ENCODE measurements around the gene ATG101.
"Not testable (repeated sequence)": the region's sequence is repeated elsewhere in the genome, so short reads cannot be mapped to it uniquely, and the experiment has no call there.

ATG101 gene

DNA sequence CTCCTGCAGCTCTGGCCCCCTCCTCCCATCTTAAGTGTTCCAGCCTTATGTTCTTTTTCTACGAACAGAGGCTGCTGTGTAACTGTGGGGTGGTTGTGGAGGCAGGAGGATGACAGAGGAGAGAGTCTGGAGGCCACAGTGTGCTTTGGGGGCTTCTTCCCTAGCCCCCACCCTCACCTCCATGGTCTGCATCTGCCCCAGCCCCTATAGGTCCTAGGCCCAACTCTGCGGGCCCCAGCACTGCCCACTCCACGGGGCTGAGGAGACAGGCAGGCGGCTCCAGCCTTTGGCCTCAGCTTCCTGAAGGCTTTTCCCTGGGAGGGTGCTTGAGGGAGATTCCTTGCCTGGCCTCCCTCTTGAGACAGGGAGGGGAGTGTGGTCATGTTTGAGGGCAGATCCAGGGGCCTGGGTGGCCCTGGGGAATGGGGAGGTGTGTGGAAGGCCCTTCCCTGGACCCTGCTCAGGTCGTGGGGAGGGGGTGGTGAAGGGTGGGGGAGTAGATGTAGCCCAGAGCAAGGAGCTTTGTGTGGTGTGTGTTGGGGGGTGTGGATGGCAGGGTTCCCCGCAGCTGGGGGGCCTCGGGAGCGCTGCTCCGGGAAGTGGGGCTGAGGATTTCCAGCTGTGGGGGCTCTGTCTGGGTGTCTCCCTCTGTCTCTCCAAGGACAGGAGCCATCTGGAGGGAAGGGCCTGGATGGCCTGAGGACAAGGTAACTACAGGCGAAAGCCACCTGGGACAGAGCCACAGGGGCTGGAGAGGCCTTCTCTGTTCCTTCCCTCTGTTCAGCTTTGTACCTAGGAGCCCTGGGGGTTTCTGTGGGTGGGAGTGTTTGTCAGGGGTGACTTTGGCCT is 10.8 kb downstream of the ATG101 start:
- DNase-seq: no peak

DNA sequence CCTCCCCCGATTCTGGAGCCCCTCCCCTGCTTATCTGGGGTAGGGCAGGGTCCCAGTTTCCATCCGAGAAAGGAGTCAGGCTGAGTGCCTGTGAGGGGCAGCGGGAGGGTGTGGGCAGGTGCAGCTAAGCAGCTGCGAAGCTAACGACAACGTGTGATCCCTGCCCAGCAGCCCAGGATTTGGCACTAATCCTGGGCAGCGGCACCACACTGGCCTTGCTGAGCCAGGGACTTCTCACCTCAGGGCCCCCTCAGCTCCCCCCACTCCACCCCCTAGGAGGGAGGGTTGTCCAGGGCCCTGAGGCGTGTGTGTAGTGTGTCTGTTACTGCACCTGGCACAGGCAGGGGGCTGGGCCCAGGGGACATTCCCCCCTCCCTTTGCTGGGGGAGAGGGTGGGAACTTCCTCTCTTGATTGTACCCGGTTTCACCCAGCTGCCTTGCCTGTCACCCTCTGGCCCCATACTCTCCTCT is 11.5 kb downstream of the ATG101 start:
- no peak for DNase-seq

DNA sequence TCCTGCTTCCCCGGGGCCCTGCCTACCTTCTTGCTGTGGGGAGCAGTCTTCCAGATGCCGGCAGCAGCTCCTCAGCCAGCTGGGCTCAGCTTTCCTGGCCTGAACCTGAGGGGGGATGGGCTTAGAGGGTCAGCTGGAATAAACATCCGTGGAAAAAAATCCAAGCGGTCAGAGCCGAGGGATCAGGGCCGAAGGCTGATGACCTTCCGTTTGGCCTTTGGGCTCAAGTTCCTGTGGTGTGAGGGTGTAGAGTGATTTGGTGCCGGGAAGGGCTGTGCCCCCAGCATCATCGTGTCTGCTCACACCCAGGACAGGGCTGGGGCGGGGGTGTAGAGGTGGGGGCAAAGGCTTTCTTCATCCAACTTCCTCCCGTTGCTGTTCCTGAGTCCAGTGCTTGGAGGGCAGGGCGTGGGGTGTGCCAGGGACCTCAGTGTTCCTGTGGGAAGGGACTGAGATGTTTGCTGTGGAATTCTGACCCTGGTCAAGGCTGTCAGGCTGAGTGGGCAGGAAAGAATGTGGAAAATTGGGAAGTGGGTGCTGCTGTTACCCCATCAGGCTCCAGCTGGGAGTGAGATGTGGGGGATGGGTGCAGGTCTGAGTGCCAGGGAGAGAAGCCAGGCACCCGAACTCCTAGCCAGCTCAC is 12.4 kb downstream of the ATG101 start:
- no peak for DNase-seq

DNA sequence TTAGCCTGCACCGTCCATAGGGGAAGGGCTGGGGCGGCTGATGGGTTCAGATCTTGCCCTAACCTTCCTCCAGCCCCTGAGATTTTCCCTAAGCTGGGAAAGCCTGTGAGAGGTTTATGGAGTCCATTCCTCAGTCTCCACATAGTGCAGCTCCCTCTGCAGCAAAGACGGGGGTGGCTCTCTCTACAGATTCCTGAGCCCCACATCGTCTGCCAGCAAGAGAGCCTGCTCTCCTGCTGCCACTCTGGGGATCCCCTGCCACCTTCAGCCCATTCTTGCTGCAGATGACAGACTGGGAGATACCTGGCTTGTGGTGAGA is 12.8 kb downstream of the ATG101 start:
- DNase-seq: no peak

DNA sequence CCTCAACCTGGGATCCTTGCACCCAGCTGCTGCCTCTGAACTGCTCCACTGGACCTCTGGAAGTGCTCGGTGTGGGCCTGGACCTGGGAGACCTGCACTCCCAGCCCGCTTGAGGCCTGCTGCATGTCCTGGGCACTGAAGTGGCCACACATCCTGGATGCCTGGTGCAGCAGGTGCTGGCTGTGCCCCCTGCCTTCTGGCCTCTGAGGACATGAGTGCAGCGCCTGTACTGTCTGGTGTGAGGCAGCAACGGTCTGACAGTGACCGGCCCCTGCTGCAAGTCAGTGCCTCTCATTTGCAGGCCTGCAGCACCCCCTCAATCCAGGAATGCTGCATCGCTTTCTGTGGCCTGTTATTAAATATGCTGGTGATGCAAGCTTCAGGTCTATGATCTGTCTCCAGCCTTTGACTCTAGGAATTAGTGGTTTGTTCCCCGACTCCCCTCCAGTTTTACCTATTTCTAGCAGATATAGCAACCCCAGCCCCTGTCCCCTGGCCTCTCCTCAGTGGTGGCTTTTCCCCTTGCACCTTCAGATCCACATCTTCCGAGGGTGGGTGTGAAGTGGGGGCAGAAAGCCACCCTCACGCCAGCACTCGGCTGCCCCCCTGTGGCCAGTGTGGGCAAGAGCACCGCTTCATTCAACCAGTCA is 13.3 kb downstream of the ATG101 start:
- peak; percentile 72 for DNase-seq

DNA sequence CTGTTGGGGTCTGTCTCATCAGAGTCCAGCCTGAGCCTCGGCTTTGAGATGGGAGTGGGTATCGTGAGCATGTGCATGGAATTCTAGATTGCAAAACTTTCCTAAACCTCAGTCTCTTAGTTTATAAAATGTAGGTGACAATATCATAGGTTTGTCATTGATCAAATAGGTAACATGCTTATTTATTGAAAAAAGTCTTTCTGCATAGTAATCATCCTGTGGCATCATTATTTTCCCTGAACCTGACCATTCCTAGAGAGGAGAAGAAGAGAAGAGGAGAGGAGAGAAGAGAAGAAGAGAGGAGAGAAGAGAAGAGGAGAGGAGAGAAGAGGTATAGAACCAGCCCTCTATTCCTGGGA is 13.8 kb downstream of the ATG101 start:
- no peak for DNase-seq

DNA sequence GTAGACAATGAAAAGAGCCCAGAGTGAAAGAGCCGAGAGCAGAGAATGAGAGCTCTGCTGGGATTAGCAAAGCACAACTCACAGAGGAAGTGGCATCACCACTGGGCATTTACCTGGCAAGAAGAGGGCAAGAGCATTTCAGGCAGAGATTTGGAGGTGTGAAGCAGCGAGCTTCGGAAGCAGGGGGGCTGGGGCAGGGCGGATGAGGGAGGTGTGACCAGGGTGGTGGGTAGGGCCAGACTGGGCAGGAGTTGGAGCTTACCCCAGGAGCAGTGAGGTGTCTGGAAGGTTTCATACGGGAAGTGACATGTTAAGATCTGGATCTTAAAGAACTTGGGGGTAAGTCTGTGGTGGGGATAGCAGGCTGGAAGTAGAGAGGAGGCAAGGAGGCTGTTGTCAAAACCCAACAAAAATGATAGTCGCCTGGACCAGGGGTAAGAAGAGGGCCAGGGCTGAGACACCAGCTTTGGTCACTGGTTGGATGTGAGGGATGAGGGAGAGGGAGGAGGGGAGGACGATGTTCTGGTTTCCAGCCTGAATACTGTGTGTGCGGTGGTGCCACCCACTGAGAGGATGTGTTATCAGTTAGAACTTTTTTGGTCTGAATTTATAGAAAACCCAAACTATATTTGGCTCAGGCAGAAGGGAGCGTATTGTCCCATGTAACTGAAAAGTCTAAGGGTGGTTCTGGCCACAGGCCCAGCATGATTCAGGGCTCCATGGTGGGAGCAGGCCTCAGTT is 14.9 kb downstream of the ATG101 start:
- DNase-seq: no peak

DNA sequence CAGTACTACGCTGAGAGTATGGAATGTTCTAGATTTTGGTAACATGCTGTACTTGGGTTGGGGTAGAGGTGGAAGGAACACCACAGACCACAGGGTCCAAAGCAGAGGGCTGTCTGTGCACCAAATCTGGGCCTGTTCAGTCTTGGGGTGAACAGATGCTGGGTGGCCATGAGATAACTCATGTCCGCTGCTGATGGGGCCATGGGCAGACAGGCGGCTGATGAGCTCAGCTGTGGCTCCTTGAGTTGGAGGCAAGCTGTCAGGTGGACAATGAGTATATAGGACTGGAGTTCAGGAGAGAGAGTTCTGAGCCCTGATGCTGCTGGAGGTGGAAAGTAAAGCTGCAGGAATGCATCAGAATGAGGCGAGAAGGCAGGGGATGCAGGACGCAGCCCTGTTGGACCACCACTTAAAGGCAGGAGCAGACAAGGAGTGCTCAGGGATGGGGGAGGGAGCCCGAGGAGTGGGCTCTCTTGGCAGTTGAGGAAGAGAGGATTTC is 16.0 kb downstream of the ATG101 start:
- DNase-seq: no peak

DNA sequence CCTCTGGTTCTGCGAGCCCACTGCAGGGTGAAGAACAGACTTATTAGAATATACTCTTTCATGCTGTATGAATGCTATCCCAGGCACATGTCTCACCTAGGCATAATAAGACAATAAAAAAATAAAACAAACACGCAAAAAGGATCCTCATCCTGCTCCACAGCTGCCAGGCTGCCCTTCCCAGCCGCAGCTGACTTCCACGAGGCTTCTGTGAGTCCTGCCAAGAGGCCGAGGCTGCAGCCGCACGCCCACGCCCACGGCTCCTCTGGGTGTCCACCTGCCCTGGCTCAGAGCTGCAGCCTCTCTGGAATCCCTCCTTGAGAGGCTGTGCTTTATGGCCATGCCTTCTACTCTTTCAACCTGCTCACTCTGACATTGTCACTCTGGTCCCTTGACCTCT is 16.6 kb downstream of the ATG101 start:
- no peak for DNase-seq

DNA sequence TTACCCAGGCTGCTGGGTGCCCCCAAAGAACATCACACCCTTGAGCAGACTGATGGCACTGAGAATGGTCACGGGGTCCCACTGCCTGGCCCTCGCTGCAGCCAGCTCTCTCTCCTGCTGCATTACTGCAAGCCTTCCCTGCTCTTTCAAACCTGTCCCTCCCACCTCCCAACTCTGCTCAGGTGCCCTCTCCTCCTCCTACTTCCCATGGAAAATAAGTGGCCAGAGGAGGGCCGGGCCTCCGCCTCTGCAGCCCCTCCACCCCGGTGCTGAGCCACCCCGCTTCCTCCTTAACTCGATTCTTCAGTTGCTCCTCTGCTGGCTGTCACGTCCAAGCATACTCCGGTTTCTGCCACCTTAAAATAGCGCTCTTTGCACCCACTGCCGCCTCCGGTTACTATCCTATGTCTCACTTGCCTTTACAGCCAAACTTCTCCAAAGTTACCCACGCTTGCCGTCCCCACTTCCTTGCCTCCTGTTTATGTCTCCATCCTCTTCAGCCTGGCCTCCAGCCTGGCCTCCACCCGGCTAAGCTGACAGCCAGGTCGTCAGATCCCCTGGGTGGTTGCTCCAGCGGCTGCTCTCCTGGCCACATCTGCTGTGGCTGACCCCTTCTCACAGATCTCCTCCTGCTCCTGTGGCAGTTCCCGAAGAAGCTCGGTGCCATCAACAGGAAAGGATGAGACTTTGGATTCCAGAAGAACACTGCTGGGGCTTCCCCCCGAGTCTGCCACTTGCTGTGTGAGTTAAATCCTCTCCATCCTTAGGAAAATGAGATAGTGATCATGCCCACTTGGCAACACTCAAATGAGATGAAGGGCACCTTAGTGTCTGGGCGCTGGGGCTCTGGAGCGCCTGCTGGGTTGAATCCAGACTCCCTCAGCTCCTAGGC is 17.4 kb downstream of the ATG101 start:
- DNase-seq: no peak

DNA sequence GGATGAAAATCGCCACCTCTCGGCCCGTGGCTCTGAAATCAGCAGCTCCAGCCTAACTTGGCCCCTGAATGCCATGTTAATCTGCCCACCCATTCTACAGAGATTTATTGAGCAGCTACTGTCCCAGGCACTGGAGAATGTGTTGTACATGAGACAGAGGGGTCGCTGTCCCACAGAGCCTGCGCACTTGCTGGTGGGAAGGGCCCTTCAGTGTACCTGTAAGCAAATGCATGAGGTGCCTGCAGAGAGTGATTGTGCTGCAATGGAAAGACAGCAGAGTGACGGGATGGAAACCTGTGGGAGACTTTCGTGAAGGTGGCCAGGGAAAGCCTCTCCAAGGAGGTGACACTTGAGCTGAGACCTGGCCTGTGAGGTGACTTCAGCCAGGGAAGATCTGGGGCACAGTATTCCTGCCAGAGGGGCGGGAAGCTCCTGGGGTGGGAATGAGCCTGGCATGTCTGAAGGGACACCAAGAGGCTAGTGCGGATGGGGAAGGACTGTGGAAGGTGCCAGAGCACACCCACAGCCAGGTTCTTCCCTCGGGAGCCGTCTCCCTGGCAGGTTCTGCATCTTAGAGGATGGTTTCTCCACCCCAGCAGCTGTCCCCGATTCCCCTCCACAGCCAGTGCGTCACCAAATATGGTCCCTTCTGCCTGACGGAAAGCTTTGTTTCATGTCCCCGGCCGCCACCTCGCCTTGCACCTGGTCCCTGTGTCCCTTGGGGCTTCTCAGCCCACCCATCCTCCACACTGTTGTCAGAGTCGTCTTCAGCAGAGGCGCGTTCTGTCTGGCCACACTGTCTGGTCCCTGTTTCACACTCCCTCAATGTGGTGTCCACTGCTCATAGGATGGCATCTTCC is 18.4 kb downstream of the ATG101 start:
- no peak for DNase-seq

DNA sequence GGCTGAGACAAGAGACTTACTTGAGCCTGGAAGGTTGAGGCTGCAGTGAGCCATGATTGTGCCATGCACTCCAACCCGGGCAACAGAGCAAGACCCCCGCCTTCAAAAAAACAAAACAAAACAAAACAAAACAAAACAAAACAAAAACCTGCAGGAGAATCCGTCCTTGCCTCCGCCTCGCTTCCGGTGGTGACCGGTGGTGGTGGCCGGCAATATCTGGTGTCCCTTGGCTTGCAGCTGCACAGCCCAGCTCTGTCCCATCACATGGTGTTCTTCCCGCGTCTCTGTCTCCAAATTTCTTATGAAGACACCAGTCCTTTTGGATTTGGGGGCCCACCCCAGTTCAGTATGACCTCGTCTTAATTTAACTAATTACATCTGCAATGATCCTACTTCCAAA is 19.7 kb downstream of the ATG101 start:
- no peak for DNase-seq

DNA sequence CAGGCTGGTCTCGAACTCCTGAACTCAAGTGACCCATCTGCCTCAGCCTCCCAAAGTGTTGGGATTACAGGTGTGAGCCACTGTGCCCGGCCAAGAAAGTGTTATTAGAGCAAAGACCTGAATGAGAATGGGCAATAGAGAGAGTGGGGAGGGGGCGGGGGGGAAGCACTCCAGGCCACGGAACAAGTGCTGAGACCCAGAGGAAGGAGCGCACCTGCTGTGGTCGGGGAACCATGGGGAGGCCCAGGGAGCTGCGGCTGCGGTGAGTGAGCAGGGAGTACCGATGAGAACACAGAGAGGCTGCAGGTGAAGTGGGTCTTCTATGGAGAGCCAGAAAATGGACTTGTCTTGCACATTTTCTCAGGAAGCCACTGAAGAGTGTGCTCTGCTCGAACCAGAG is 20.5 kb downstream of the ATG101 start:
- DNase-seq: no peak

DNA sequence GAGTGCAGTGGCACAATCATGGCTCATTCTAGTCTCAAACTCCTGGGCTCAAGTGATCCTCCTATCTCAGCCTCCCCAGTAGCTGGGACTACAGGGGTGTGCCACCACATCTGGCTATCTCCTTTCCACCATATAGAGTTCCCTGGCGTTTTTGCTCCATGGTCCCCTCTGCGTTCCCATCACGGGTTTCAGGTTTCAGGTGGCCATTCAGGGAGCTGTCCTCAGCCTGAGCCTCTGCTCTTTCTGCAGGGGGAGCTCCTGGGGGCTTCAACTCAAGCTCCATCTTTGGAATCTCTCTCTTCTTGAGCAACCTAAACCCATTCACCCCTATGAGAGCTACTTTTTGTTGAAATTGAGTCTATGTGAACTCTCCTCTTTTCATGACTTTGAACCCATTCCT is 21.3 kb downstream of the ATG101 start:
- DNase-seq: no peak

DNA sequence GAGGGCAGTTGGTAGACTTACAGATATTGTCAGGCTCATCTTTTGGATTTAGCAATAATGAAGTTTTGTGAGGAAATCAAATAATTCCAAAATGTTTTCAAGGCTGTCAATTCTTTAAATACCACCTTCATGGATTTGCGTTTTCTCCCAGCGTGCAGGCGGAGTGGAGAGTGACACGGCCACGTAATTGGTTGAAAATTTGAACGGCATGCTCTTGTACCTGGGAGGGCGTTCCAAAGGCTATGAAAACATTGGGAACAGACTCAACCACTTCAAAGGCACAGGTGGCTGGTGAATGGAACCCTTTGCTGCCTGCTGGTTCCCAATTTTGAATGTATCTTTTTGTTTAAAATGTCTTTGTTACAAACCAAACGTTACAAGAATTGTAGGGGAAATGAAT is 22.1 kb downstream of the ATG101 start:
- no peak for DNase-seq

DNA sequence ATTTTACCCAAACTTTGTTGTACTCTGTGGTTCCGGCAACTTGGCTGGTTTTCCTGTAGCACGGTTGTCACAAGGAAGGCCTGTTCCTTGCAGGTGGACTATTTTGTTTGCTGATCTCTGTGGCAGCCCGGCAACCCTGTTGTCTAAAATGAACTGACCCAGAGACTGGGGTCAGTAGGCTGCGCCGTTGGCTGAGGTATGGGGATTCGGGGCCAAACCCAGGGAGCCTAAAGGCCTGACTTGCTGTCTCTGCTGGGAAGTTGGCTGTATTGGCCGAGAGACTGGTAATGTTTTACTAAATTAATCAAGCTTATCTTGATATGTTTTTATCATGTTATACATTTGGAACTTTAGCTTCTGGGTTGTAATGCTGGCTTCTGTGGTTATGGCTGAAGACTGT is 23.6 kb downstream of the ATG101 start:
- no peak for DNase-seq

DNA sequence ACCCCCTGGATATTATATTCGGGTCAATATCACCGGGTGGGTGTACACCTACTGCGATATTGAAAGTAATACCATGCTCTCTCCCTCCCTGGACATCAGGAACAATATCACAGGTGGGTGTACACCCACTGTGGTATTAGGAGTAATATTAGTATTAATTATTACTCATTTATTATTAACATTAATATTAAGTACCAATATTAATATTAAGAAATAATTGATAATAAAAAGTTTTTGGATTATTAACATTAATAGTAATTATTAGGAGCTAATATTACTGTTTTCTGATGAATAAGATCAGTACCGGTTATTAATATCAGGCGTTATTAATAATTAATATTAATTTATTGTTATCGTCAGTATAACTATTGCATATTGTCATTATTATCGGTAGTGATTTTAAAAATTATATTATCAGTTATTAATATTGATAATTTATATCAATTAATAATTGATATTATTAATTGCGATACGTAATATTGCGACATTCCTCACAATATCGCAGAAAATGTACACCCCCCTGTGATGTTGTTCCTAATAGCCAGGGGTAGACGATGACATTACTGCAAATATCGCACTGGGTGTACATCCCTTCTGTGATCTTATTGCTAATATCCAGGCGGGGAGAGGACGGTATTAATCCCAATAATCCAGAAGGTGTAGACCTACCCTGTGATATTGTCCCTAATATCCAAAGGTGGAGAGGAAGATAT is 26.7 kb downstream of the ATG101 start:
- DNase-seq: no peak

DNA sequence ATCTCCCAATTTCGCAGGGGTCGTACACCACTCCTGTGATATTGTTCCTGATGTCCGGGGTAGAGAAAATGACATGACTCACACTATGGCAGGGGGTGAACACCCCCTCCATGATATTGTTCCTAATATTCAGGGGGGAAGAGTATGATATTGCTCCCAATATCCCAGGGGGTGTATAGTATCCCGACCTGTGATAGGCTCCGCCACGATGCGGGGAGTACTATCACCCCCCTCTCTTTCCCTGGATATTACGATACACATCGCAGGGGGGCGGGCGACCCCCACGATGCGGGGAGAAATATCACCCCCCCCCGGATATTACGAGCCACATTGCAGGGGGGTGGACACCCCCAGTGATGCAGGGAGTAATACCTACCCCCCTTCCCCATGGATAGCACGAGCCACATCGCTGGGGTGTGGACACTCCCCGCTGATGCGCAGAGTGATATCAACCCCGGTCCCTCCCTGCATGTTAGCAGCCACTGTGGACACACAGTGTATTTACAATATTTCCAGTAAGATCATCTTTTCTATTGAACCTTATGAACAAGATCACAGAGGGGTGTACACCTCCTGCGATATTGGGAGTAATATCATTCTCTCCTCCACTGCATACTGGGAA is 27.4 kb downstream of the ATG101 start:
- DNase-seq: no peak

DNA sequence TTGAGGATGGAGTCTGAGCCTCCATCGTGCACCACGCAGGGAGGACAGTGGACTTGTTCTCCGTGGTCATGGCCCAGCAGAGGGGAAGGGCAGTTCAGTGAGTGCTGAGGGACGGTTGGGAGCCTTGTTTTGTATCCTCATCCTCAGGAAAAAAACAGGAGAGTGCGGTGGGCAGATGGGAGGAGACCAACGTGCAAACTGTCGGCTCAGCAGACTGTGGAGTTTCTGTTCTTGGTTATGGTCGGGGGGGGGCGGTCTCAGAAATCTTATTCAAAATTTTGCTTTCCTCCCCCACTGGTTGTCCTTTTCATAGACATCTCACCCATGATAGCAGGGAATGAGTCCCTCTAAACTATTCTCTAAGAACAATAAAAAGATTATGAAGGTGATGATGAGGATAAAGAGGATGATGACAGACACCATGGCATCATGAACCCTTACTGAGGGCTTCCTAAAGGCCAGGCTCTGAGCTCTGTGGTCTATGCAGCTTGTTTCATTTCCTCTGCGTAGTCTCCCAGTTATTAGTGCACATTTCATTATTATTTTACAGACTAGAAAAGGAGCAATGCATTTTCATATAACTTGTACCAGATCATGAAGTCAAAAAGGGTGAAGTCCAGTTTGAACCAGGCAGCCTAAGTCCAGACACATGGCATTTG is 34.8 kb downstream of the ATG101 start:
- DNase-seq: not testable (repeated sequence)
